Neuronal stem cell (in vitro differentiated cells): Measurements from ENCODE around the gene CCDC192.
"Not testable (repeated sequence)": the region's sequence is repeated elsewhere in the genome, so short reads cannot be mapped to it uniquely, and the experiment has no call there.

Experiments used
- DNase-seq: peaks from one replicate; pipeline ENCODE4 v3.0.0-alpha.2; 2013; ENCODE audit warnings: low spot score
- H2AFZ ChIP-seq: one replicate; pipeline ENCODE4 v1.6.1; 2013; ENCODE audit warnings: mild to moderate bottlenecking, low read length, inconsistent platforms
- H2AK5ac ChIP-seq: 2 replicates; pipeline ENCODE4 v1.6.1; 2013; ENCODE audit warnings: low read depth, mild to moderate bottlenecking, inconsistent platforms, low read length, moderate library complexity, mixed read lengths
- H2BK120ac ChIP-seq: 2 replicates; pipeline ENCODE4 v1.6.1; 2013; ENCODE audit warnings: low read depth, mild to moderate bottlenecking, inconsistent platforms, low read length, moderate library complexity, mixed read lengths
- H2BK12ac ChIP-seq: one replicate; pipeline ENCODE4 v1.6.1; 2013; ENCODE audit warnings: low read length, inconsistent platforms
- H2BK15ac ChIP-seq: 2 replicates; pipeline ENCODE4 v1.6.1; 2013; ENCODE audit warnings: mild to moderate bottlenecking, low read length, inconsistent platforms, mixed read lengths
- H2BK5ac ChIP-seq: one replicate; pipeline ENCODE4 v1.6.1; 2013; ENCODE audit warnings: inconsistent platforms, mild to moderate bottlenecking, low read length, moderate library complexity
- H3K14ac ChIP-seq: one replicate; pipeline ENCODE4 v1.6.1; 2013; ENCODE audit warnings: low read length, inconsistent platforms
- H3K18ac ChIP-seq: 2 replicates; pipeline ENCODE4 v1.6.1; 2013; ENCODE audit warnings: low read length, inconsistent platforms
- H3K23ac ChIP-seq: 2 replicates; pipeline ENCODE4 v1.6.1; 2013; ENCODE audit warnings: low read depth, mild to moderate bottlenecking, mixed read lengths, low read length, inconsistent platforms; ENCODE audit not compliant: poor library complexity
- H3K27ac ChIP-seq: replicated peaks from 3 replicates; pipeline ENCODE4 v1.5.1; 2013; ENCODE audit warnings: low read length, inconsistent platforms
- H3K27me3 ChIP-seq, 3 experiments: 2 replicates each; pipeline ENCODE4 v1.6.1; 2013; ENCODE audit warnings: low read length in 3 of 3, mild to moderate bottlenecking in 2 of 3, inconsistent platforms in 1 of 3, low read depth in 1 of 3, mixed read lengths in 1 of 3, moderate library complexity in 1 of 3; ENCODE audit not compliant: control insufficient read depth in 3 of 3, insufficient read depth in 3 of 3
- H3K36me3 ChIP-seq, 2 donors: replicated peaks in 1 of 2; 2 replicates each; pipeline ENCODE4 v1.6.1; 2013; ENCODE audit warnings: low read length in 2 of 2; ENCODE audit not compliant: control insufficient read depth in 2 of 2, insufficient read depth in 2 of 2
- H3K4ac ChIP-seq: 2 replicates; pipeline ENCODE4 v1.6.1; 2013; ENCODE audit warnings: inconsistent platforms, mild to moderate bottlenecking, low read length, moderate library complexity
- H3K4me1 ChIP-seq, 2 donors: 1 replicate in 1 of 2; 2 replicates in 1 of 2; pipeline ENCODE4 v1.6.1; 2013; ENCODE audit warnings: low read length in 2 of 2, low read depth in 1 of 2; ENCODE audit not compliant: control insufficient read depth in 2 of 2, insufficient read depth in 1 of 2
- H3K4me2 ChIP-seq: one replicate; pipeline ENCODE4 v1.6.1; 2013; ENCODE audit warnings: mild to moderate bottlenecking, low read length, inconsistent platforms; ENCODE audit not compliant: insufficient read depth, poor library complexity, severe bottlenecking
- H3K4me3 ChIP-seq, 2 donors: 2 replicates each; pipeline ENCODE4 v1.5.1; 2013; ENCODE audit warnings: low read length in 2 of 2, mild to moderate bottlenecking in 2 of 2, inconsistent platforms in 1 of 2, moderate library complexity in 1 of 2
- H3K79me1 ChIP-seq: one replicate; pipeline ENCODE4 v1.6.1; 2013; ENCODE audit warnings: low read depth, mild to moderate bottlenecking, inconsistent platforms, low read length, moderate library complexity
- H3K9ac ChIP-seq: one replicate; pipeline ENCODE4 v1.6.1; 2013; ENCODE audit warnings: mild to moderate bottlenecking, low read depth, low read length, inconsistent platforms; ENCODE audit not compliant: poor library complexity
- H3K9me3 ChIP-seq, 2 donors: replicated peaks in 1 of 2; 2 replicates each; pipeline versions ENCODE3 to v1.6.1; 2013; ENCODE audit warnings: low read length in 2 of 2, mild to moderate bottlenecking in 2 of 2, inconsistent platforms in 1 of 2, low read depth in 1 of 2, mixed read lengths in 1 of 2, moderate library complexity in 1 of 2; ENCODE audit not compliant: control insufficient read depth in 2 of 2, insufficient read depth in 1 of 2
- H4K8ac ChIP-seq: one replicate; pipeline ENCODE4 v1.6.1; 2013; ENCODE audit warnings: low read depth, mild to moderate bottlenecking, inconsistent platforms, low read length, moderate library complexity
- H4K91ac ChIP-seq: one replicate; pipeline ENCODE4 v1.6.1; 2013; ENCODE audit warnings: low read length, low read depth, mild to moderate bottlenecking, inconsistent platforms; ENCODE audit not compliant: poor library complexity
- WGBS, 2 donors: extraction: QIAGEN DNeasy Blood & Tissue Kit; methylation state at CpG; one replicate each; pipeline ENCODE4 v1.1.7; 2013; ENCODE audit warnings: missing lambda C conversion rate in 2 of 2, mixed read lengths in 1 of 2; ENCODE audit not compliant: insufficient read length in 2 of 2, insufficient replicate concordance in 1 of 2; ENCODE audit errors: extremely low coverage in 2 of 2; 5-methylcytosine and 5-hydroxymethylcytosine counted together

The CCDC192 gene

GRCh38 chr5:127706691-127707090, 3.5 kb downstream of the CCDC192 start:
- Histone ChIP-seq H2AK5ac (no peak overlapping the region), H3K4me2 (no peak overlapping the region), H3K4me1 (peaks cover 10 to 28% of the 10 kb centered on the region in 2 donors), H2AFZ (no peak overlapping the region), H4K8ac (no peak overlapping the region), H2BK12ac (no peak overlapping the region), H3K36me3 (no peaks in the 10 kb centered on the region), H3K18ac (no peak overlapping the region), H3K9ac (no peak overlapping the region), H3K27me3 (no peaks in the 10 kb centered on the region), H4K91ac (no peak overlapping the region), H2BK15ac (no peak overlapping the region), H2BK5ac (no peak overlapping the region), H3K4me3 (no peak overlapping the region), H3K27ac (no peak overlapping the region), H3K79me1 (no peaks in the 10 kb centered on the region), H3K14ac (no peak overlapping the region), H3K4ac (no peak overlapping the region), H3K23ac (no peak overlapping the region), H2BK120ac (no peak overlapping the region), H3K9me3 (no peaks in the 10 kb centered on the region)
- no peak for DNase-seq
- WGBS, 2 donors = no CpG with 5 or more reads among the region's 1 CpG

GRCh38 chr5:127707209-127707608, 4.0 kb downstream of the CCDC192 start:
- Histone ChIP-seq H3K9me3 (peaks cover 0 to under 1% of the 10 kb centered on the region in 2 donors), H4K91ac (no peak overlapping the region), H3K79me1 (no peaks in the 10 kb centered on the region), H2BK5ac (no peak overlapping the region), H2AK5ac (no peak overlapping the region), H3K27me3 (no peaks in the 10 kb centered on the region), H2BK120ac (no peak overlapping the region), H2BK12ac (no peak overlapping the region), H3K9ac (no peak overlapping the region), H3K18ac (no peak overlapping the region), H3K4me1 (peaks cover 10 to 28% of the 10 kb centered on the region in 2 donors), H3K23ac (no peak overlapping the region), H3K14ac (no peak overlapping the region), H3K4ac (no peak overlapping the region), H4K8ac (no peak overlapping the region), H3K4me3 (no peak overlapping the region), H3K36me3 (no peaks in the 10 kb centered on the region), H2BK15ac (no peak overlapping the region), H3K4me2 (no peak overlapping the region), H3K27ac (no peak overlapping the region), H2AFZ (no peak overlapping the region)
- DNase-seq = no peak
- WGBS, 2 donors = no CpG with 5 or more reads among the region's 3 CpGs

- not testable (repeated sequence) for H2BK15ac ChIP-seq, H2BK12ac ChIP-seq, H4K8ac ChIP-seq, H3K27me3 ChIP-seq, H2BK5ac ChIP-seq, H3K4me2 ChIP-seq, H3K36me3 ChIP-seq, H3K4me3 ChIP-seq, H3K27ac ChIP-seq, H3K79me1 ChIP-seq, H2AFZ ChIP-seq, H3K23ac ChIP-seq, H3K18ac ChIP-seq, H3K9me3 ChIP-seq, DNase-seq, H3K4me1 ChIP-seq, H2AK5ac ChIP-seq, H3K9ac ChIP-seq, H3K14ac ChIP-seq, H4K91ac ChIP-seq, H3K4ac ChIP-seq, H2BK120ac ChIP-seq
- WGBS, 2 donors = no CpG with 5 or more reads among the region's 4 CpGs
Measured at GRCh38 chr5:127713083-127713482, 9.9 kb downstream of the CCDC192 start.

- no peak overlapping the region for H2AK5ac ChIP-seq
Measured at GRCh38 chr5:127718181-127718580, 15.0 kb downstream of the CCDC192 start.

More at GRCh38 chr5:127718181-127718580, 15.0 kb downstream of the CCDC192 start:
- WGBS, 2 donors = no CpG with 5 or more reads among the region's 1 CpG
- no peak for DNase-seq
- Histone ChIP-seq H4K91ac (no peak overlapping the region), H2BK120ac (no peak overlapping the region), H3K4me3 (no peak overlapping the region), H3K4ac (no peak overlapping the region), H2BK12ac (no peak overlapping the region), H3K36me3 (no peaks in the 10 kb centered on the region), H2BK5ac (no peak overlapping the region), H2AFZ (no peak overlapping the region), H3K27me3 (no peaks in the 10 kb centered on the region), H3K23ac (no peak overlapping the region), H3K27ac (no peak overlapping the region), H3K4me1 (no peaks in the 10 kb centered on the region), H3K14ac (no peak overlapping the region), H3K79me1 (no peaks in the 10 kb centered on the region), H2BK15ac (no peak overlapping the region), H3K4me2 (no peak overlapping the region), H4K8ac (no peak overlapping the region), H3K9ac (no peak overlapping the region), H3K18ac (no peak overlapping the region), H3K9me3 (peaks cover 5 to 6% of the 10 kb centered on the region in 2 donors)
